Spleen (tissue), 7 donors: ENCODE measurements around the gene FGFR2.

Source experiments
- CTCF ChIP-seq, 11 experiments: fragments of 200-600 bp in 7 of 11; fragments of 450-650 bp in 4 of 11; sonication (generic) in 4 of 11; IDR thresholded peaks in 8 of 11; conservative IDR thresholded peaks in 3 of 11; 1 replicate in 7 of 11; 2 replicates in 4 of 11; pipeline versions ENCODE4 v1.4.0 to v1.8.0; 2016 to 2021; ENCODE audit warnings: antibody characterized with exemption in 11 of 11, inconsistent platforms in 4 of 11, mild to moderate bottlenecking in 1 of 11
- POLR2A ChIP-seq, 3 donors: fragments of 450-650 bp; IDR thresholded peaks; one replicate each; pipeline ENCODE4 v1.5.1; 2017; ENCODE audit warnings: antibody characterized with exemption in 3 of 3, mild to moderate bottlenecking in 1 of 3
- POLR2AphosphoS5 ChIP-seq, 3 donors: sonication (generic); formaldehyde crosslinking; IDR thresholded peaks; one replicate each; pipeline ENCODE4 v1.5.1; 2017; ENCODE audit warnings: antibody characterized with exemption in 3 of 3
- donor health status: DM: no; HTN: no; CAD: no; lungs with moderate emphysema.
- donor health status: DM: no; HTN: no; CAD: no.
- donor health status: DM: no; HTN: no; CAD: no.

- TF ChIP-seq CTCF (IDR thresholded peaks at IDR 0.05 in 8 of 11, conservative IDR thresholded peaks at IDR 0.05 in 3 of 11) (no peak), POLR2A (IDR thresholded peaks at IDR 0.05) (no peak), POLR2AphosphoS5 (IDR thresholded peaks at IDR 0.05) (no peak)
Measured at GRCh38 chr10:121572859-121573537, 25.2 kb downstream of the FGFR2 start.
